ES-I3 (cell line): ENCODE measurements around the gene REST.

ENCODE experiments used
- H3K36me3 ChIP-seq: 2 replicates; pipeline ENCODE4 v1.6.1; 2013; ENCODE audit warnings: mild to moderate bottlenecking, low read length, control low read depth, moderate library complexity; ENCODE audit not compliant: insufficient read depth
- H3K4me1 ChIP-seq: 2 replicates; pipeline ENCODE4 v1.6.1; 2013; ENCODE audit warnings: mild to moderate bottlenecking, control low read depth, low read length; ENCODE audit not compliant: insufficient read depth
- H3K9ac ChIP-seq: 2 replicates; pipeline ENCODE4 v1.6.1; 2013; ENCODE audit warnings: low read depth, mild to moderate bottlenecking, low read length, moderate library complexity
- H3K9me3 ChIP-seq: 2 replicates; pipeline ENCODE4 v1.6.1; 2013; ENCODE audit warnings: mild to moderate bottlenecking, low read length, moderate library complexity; ENCODE audit not compliant: control insufficient read depth, insufficient read depth

REST gene

GRCh38 chr4:56978750-56979303 is 71.1 kb downstream of the REST start, which contains the start of gene POLR2B:
Gene POLR2B, plus strand, starts transcription at chr4:56978896. Its CDS starts 90 bp downstream, at chr4:56978986.
- H3K9me3 ChIP-seq: no peaks in the 10 kb centered on the region
- H3K36me3 ChIP-seq: peaks cover 2% of the 10 kb centered on the region
- peak within 1 kb of the TSS; percentile 100 for H3K9ac ChIP-seq
- no peaks in the 10 kb centered on the region; the same call in 1 of the 2 replicates for H3K4me1 ChIP-seq

GRCh38 chr4:56979421-56980072 is 71.8 kb downstream of the REST start:
- H3K4me1 ChIP-seq: no peaks in the 10 kb centered on the region; the same call in 1 of the 2 replicates
- H3K36me3 ChIP-seq: peaks cover 2% of the 10 kb centered on the region
- no peaks in the 10 kb centered on the region for H3K9me3 ChIP-seq
- H3K9ac ChIP-seq: peak overlapping the region; percentile 100; the same call in 1 of the 2 replicates

GRCh38 chr4:56981795-56982201 is 74.1 kb downstream of the REST start:
- no peaks in the 10 kb centered on the region for H3K9me3 ChIP-seq
- H3K9ac ChIP-seq: no peak overlapping the region
- H3K4me1 ChIP-seq: no peaks in the 10 kb centered on the region; the same call in 1 of the 2 replicates
- H3K36me3 ChIP-seq: peaks cover 4% of the 10 kb centered on the region; the same call in 1 of the 2 replicates

- no peak overlapping the region for H3K9ac ChIP-seq
- H3K9me3 ChIP-seq: no peaks in the 10 kb centered on the region
- H3K36me3 ChIP-seq: peaks cover 8% of the 10 kb centered on the region
- H3K4me1 ChIP-seq: no peaks in the 10 kb centered on the region
Measured at GRCh38 chr4:56986192-56986591, 78.5 kb downstream of the REST start.

GRCh38 chr4:56986952-56987351 is 79.3 kb downstream of the REST start:
- H3K9me3 ChIP-seq: no peaks in the 10 kb centered on the region
- no peaks in the 10 kb centered on the region for H3K4me1 ChIP-seq
- peaks cover 8% of the 10 kb centered on the region for H3K36me3 ChIP-seq
- no peak overlapping the region for H3K9ac ChIP-seq

- Histone ChIP-seq H3K9me3 (no peaks in the 10 kb centered on the region), H3K36me3 (peaks cover 12% of the 10 kb centered on the region), H3K9ac (no peak overlapping the region), H3K4me1 (no peaks in the 10 kb centered on the region)
Measured at GRCh38 chr4:56990109-56990905, 82.6 kb downstream of the REST start.

- H3K9me3 ChIP-seq: no peaks in the 10 kb centered on the region
- H3K36me3 ChIP-seq: peaks cover 19% of the 10 kb centered on the region
- H3K4me1 ChIP-seq: no peaks in the 10 kb centered on the region
- H3K9ac ChIP-seq: no peak overlapping the region
Measured at GRCh38 chr4:56995525-56995924, 87.8 kb downstream of the REST start.

- no peaks in the 10 kb centered on the region for H3K4me1 ChIP-seq
- H3K36me3 ChIP-seq: peaks cover 19% of the 10 kb centered on the region
- no peaks in the 10 kb centered on the region for H3K9me3 ChIP-seq
- no peak overlapping the region for H3K9ac ChIP-seq
Measured at GRCh38 chr4:56999751-57000150, 92.1 kb downstream of the REST start.

GRCh38 chr4:57013543-57014120 is 105.9 kb downstream of the REST start:
- Histone ChIP-seq H3K4me1 (no peaks in the 10 kb centered on the region), H3K9ac (no peak overlapping the region), H3K9me3 (no peaks in the 10 kb centered on the region), H3K36me3 (peaks cover 29% of the 10 kb centered on the region)
